ENCODE data around the gene SFTA2. TPM values are rescaled to one million over a fixed set of nuclear protein-coding genes. Genes with fewer than 3 reads are reported as not detected.
A peak's percentile ranks its signal among the peaks of the same experiment; 100 is the strongest.

Gene SFTA2
- total and polyA plus RNA-seq, 9 of the 15 experiments (the other 6 are each of a cell fraction or from before 2014, with no cell fraction given) = not detected

- TF ChIP-seq LCOR (CRISPR knock-in tag; IDR thresholded peaks at IDR 0.05) (0 out of 2 replicates have a peak, but pooled peaks have one; percentile 33), PKNOX1 (IDR thresholded peaks at IDR 0.05) (peak; percentile 87), CEBPG (CRISPR knock-in tag; IDR thresholded peaks at IDR 0.05) (no peak), CEBPG (tag; conservative IDR thresholded peaks at IDR 0.05 in 1 of 2, IDR thresholded peaks at IDR 0.05 in 1 of 2) (no peak), NR4A1 (CRISPR knock-in tag; IDR thresholded peaks at IDR 0.05) (no peak), NR4A1 (tag; IDR thresholded peaks at IDR 0.05) (no peak), SIN3B (IDR thresholded peaks at IDR 0.05; ENCODE audit: low read depth) (0 out of 2 replicates have a peak, but pooled peaks have one; percentile 13), ZNF23 (CRISPR knock-in tag; IDR thresholded peaks at IDR 0.05) (no peak), MTA1 (IDR thresholded peaks at IDR 0.05; ENCODE audit: borderline replicate concordance) (no peak; the same call in 1 of the 2 replicates), POLR3A (IDR thresholded peaks at IDR 0.05; ENCODE audit: borderline replicate concordance, extremely low read depth, insufficient read depth, insufficient read length) (no peak), ZNF121 (CRISPR knock-in tag; conservative IDR thresholded peaks at IDR 0.05) (no peak), RBM14 (IDR thresholded peaks at IDR 0.05; ENCODE audit: borderline replicate concordance, insufficient read depth, low read depth, low read length) (no peak), BCLAF1 (IDR thresholded peaks at IDR 0.05; ENCODE audit: borderline replicate concordance in 1 of 2, control insufficient read depth in 1 of 2, low read depth in 2 of 2, low read length in 1 of 2) (peak in 1 of 2 experiments; percentile 94; a peak in 2 of 4 replicates), MAFK (IDR thresholded peaks at IDR 0.05; ENCODE audit: low read length) (no peak), ZNF512 (tag; IDR thresholded peaks at IDR 0.05) (no peak), KLF6 (CRISPR knock-in tag; IDR thresholded peaks at IDR 0.05; ENCODE audit: borderline replicate concordance) (no peak), ESRRA (IDR thresholded peaks at IDR 0.05; ENCODE audit: borderline replicate concordance, low read depth) (peak; percentile 89; the same call in 1 of the 2 replicates), ARID3B (CRISPR knock-in tag; IDR thresholded peaks at IDR 0.05; ENCODE audit: borderline replicate concordance) (no peak)
These were observed 23.5 kb upstream of the SFTA2 start (continued) for GRCh38 chr6:30955367-30956042.

Measured in K562 (cell line).